Ishikawa (cell line): ENCODE measurements around the gene IPO9.

Source experiments
- CREB1 ChIP-seq: IDR thresholded peaks from 2 replicates; pipeline ENCODE4 v1.6.1; 2012; ENCODE audit warnings: low read depth
- EGR1 ChIP-seq: IDR thresholded peaks from 2 replicates; pipeline ENCODE4 v1.6.1; 2012
- EP300 ChIP-seq: IDR thresholded peaks from 2 replicates; pipeline ENCODE4 v1.6.1; 2012; ENCODE audit warnings: borderline replicate concordance
- MAX ChIP-seq: IDR thresholded peaks from 2 replicates; pipeline ENCODE4 v1.6.1; 2012
- RAD21 ChIP-seq: IDR thresholded peaks from 2 replicates; pipeline ENCODE4 v1.6.1; 2012; ENCODE audit warnings: low read depth
- TAF1 ChIP-seq: IDR thresholded peaks from 2 replicates; pipeline ENCODE4 v1.6.1; 2012; ENCODE audit warnings: low read depth, mild to moderate bottlenecking
- TCF12 ChIP-seq: IDR thresholded peaks from 2 replicates; pipeline ENCODE4 v1.6.1; 2012; ENCODE audit warnings: low read depth
- YY1 ChIP-seq: IDR thresholded peaks from 2 replicates; pipeline ENCODE4 v1.6.1; 2012; ENCODE audit warnings: low read depth

GRCh38 chr1:201900476-201900875 is 71.5 kb downstream of the IPO9 start:
- TF ChIP-seq CREB1, result no peak
- no peak for TF ChIP-seq TAF1
- TF ChIP-seq MAX, result no peak
- no peak for TF ChIP-seq TCF12
- TF ChIP-seq RAD21, result no peak
- TF ChIP-seq EGR1, result no peak
- TF ChIP-seq EP300, result no peak
- no peak for TF ChIP-seq YY1
